ENCODE results near the gene MRPS10. TPM values are rescaled to one million over a fixed set of nuclear protein-coding genes. Genes with fewer than 3 reads are reported as not detected.

MRPS10 gene
- total and polyA plus RNA-seq, 3 donors from 2014 or later, result 33.9 to 42.0 (median 35.8) TPM

GRCh38 chr6:42158631-42159030 is 59.0 kb downstream of the MRPS10 start:
- Histone ChIP-seq H3K9me3 (no peaks in the 10 kb centered on the region), H3K36me3 (ENCODE audit: low read depth, missing control alignments) (no peaks in the 10 kb centered on the region), H3K4me1 (no peaks in the 10 kb centered on the region), H3K4me3 (no peak overlapping the region), H3K27ac (no peak overlapping the region), H3K27me3 (no peaks in the 10 kb centered on the region)
- DNase-seq, result no peak
- TF ChIP-seq POLR2A (IDR thresholded peaks at IDR 0.05), result no peak
- TF ChIP-seq CTCF (IDR thresholded peaks at IDR 0.05), result no peak
- WGBS, 2 donors, result 94 to 96% methylated on average over 2 of the region's 2 CpGs
- intact Hi-C loops (cut with DNase I; ENCODE audit: low total_unique reads), result no loop called here

GRCh38 chr6:42158011-42158410 is 59.6 kb downstream of the MRPS10 start:
- H3K27ac ChIP-seq, result no peak overlapping the region
- intact Hi-C loops (cut with DNase I; ENCODE audit: low total_unique reads), result no loop called here
- no peaks in the 10 kb centered on the region for H3K4me1 ChIP-seq
- H3K4me3 ChIP-seq, result no peak overlapping the region
- no peaks in the 10 kb centered on the region for H3K27me3 ChIP-seq
- H3K9me3 ChIP-seq, result no peaks in the 10 kb centered on the region
- DNase-seq, result no peak
- TF ChIP-seq POLR2A (IDR thresholded peaks at IDR 0.05) (no peak), CTCF (IDR thresholded peaks at IDR 0.05) (no peak)
- WGBS, 2 donors, result 70 to 73% methylated on average over 2 of the region's 2 CpGs
- H3K36me3 ChIP-seq (ENCODE audit: low read depth, missing control alignments), result no peaks in the 10 kb centered on the region

Other genes with a start within 250 kb of the MRPS10 start
- gene TAF8, start 167.3 kb downstream of the MRPS10 start, total RNA-seq, result 10 to 100 TPM; 29.7 to 51.3 TPM
- gene TAF8, start 167.3 kb downstream of the MRPS10 start, polyA plus RNA-seq (ENCODE audit: insufficient read depth, low read depth, low replicate concordance), result 20.8 TPM
- 1 to 10 TPM; 1.1 to 1.3 TPM for gene C6orf132, start 75.2 kb downstream of the MRPS10 start, total RNA-seq
- gene C6orf132, start 75.2 kb downstream of the MRPS10 start, polyA plus RNA-seq (ENCODE audit: insufficient read depth, low read depth, low replicate concordance), result 2.0 TPM
- 10 to 100 TPM in 1 of 2 donors, 1 to 10 TPM in 1; 6.7 to 44.2 TPM for gene GUCA1A, start 44.5 kb downstream of the MRPS10 start, total RNA-seq
- 47.0 TPM for gene GUCA1A, start 44.5 kb downstream of the MRPS10 start, polyA plus RNA-seq (ENCODE audit: insufficient read depth, low read depth, low replicate concordance)
- 1 to 10 TPM; 3.0 to 3.7 TPM for gene GUCA1B, start 22.9 kb downstream of the MRPS10 start, total RNA-seq
- gene GUCA1B, start 22.9 kb downstream of the MRPS10 start, polyA plus RNA-seq (ENCODE audit: insufficient read depth, low read depth, low replicate concordance), result 2.8 TPM
- 10 to 100 TPM; 40.4 to 49.1 TPM for gene TRERF1, start 234.1 kb upstream of the MRPS10 start, total RNA-seq
- 13.7 TPM for gene TRERF1, start 234.1 kb upstream of the MRPS10 start, polyA plus RNA-seq (ENCODE audit: insufficient read depth, low read depth, low replicate concordance)

Data from testis (tissue), 3 donors.